ENCODE measurements around the gene TMEM108. TPM values are rescaled to one million over a fixed set of nuclear protein-coding genes. Genes with fewer than 3 reads are reported as not detected.

The TMEM108 gene
- total RNA-seq, 1 experiment from 2014 or later, result not detected

- Histone ChIP-seq H3K27me3 (replicated peaks; ENCODE audit: control insufficient read depth, insufficient read depth, low read length) (no peaks in the 10 kb centered on the region), H3K36me3 (ENCODE audit: control insufficient read depth, insufficient read depth, low read length) (no peaks in the 10 kb centered on the region), H3K4me1 (no peaks in the 10 kb centered on the region), H3K9me3 (no peaks in the 10 kb centered on the region), H3K4me3 (ENCODE audit: low read depth, low read length) (no peak overlapping the region)
- ChIA-PET CTCF (no interaction called here), POLR2A (no interaction called here)
- Mint-ChIP-seq H3K27me3 (ENCODE audit: insufficient read depth, unreplicated experiment) (peaks cover 15% of the 10 kb centered on the region), H3K4me3 (ENCODE audit: unreplicated experiment) (no peak overlapping the region), H3K36me3 (ENCODE audit: insufficient read depth, unreplicated experiment) (no peaks in the 10 kb centered on the region), H3K9me3 (ENCODE audit: unreplicated experiment) (no peaks in the 10 kb centered on the region), H3K27ac (ENCODE audit: unreplicated experiment) (no peak overlapping the region), H3K4me1 (ENCODE audit: low read depth, unreplicated experiment) (no peaks in the 10 kb centered on the region)
- no TSS peak for BruUV-seq (replicated peaks)
- intact Hi-C loops (cut with micrococcal nuclease; ENCODE audit: unreplicated experiment), result no loop called here
- TF ChIP-seq CTCF (IDR thresholded peaks at IDR 0.05; ENCODE audit: insufficient read depth in 1 of 2, low read depth in 1 of 2, low read length in 1 of 2, severe bottlenecking in 1 of 2, unreplicated experiment in 1 of 2), result no peak
- no peak for DNase-seq
These were observed 208.6 kb downstream of the TMEM108 start for GRCh38 chr3:133246773-133247172.

- Histone ChIP-seq H3K4me1 (no peaks in the 10 kb centered on the region), H3K9me3 (no peaks in the 10 kb centered on the region), H3K36me3 (ENCODE audit: control insufficient read depth, insufficient read depth, low read length) (no peaks in the 10 kb centered on the region), H3K4me3 (ENCODE audit: low read depth, low read length) (no peak overlapping the region), H3K27me3 (replicated peaks; ENCODE audit: control insufficient read depth, insufficient read depth, low read length) (no peaks in the 10 kb centered on the region)
- Mint-ChIP-seq H3K4me1 (ENCODE audit: low read depth, unreplicated experiment) (no peaks in the 10 kb centered on the region), H3K27me3 (ENCODE audit: insufficient read depth, unreplicated experiment) (peaks cover 3% of the 10 kb centered on the region), H3K36me3 (ENCODE audit: insufficient read depth, unreplicated experiment) (no peaks in the 10 kb centered on the region), H3K9me3 (ENCODE audit: unreplicated experiment) (no peaks in the 10 kb centered on the region), H3K27ac (ENCODE audit: unreplicated experiment) (no peak overlapping the region), H3K4me3 (ENCODE audit: unreplicated experiment) (no peak overlapping the region)
- intact Hi-C loops (cut with micrococcal nuclease; ENCODE audit: unreplicated experiment), result no loop called here
- no peak for TF ChIP-seq CTCF (IDR thresholded peaks at IDR 0.05; ENCODE audit: insufficient read depth in 1 of 2, low read depth in 1 of 2, low read length in 1 of 2, severe bottlenecking in 1 of 2, unreplicated experiment in 1 of 2)
- DNase-seq, result no peak
- CTCF ChIA-PET, result no interaction called here
- no TSS peak for BruUV-seq (replicated peaks)
- POLR2A ChIA-PET, result no interaction called here
These were observed 210.2 kb downstream of the TMEM108 start for GRCh38 chr3:133248389-133248788.

- no peak for TF ChIP-seq CTCF (IDR thresholded peaks at IDR 0.05; ENCODE audit: insufficient read depth in 1 of 2, low read depth in 1 of 2, low read length in 1 of 2, severe bottlenecking in 1 of 2, unreplicated experiment in 1 of 2)
- H3K9me3 ChIP-seq, result no peaks in the 10 kb centered on the region
- no peaks in the 10 kb centered on the region for H3K36me3 ChIP-seq (ENCODE audit: control insufficient read depth, insufficient read depth, low read length)
- BruUV-seq (replicated peaks), result no TSS peak
- intact Hi-C loops (cut with micrococcal nuclease; ENCODE audit: unreplicated experiment), result no loop called here
- DNase-seq, result no peak
- ChIA-PET CTCF (no interaction called here), POLR2A (no interaction called here)
- Mint-ChIP-seq H3K4me1 (ENCODE audit: low read depth, unreplicated experiment) (no peaks in the 10 kb centered on the region), H3K36me3 (ENCODE audit: insufficient read depth, unreplicated experiment) (no peaks in the 10 kb centered on the region), H3K27me3 (ENCODE audit: insufficient read depth, unreplicated experiment) (no peaks in the 10 kb centered on the region), H3K4me3 (ENCODE audit: unreplicated experiment) (no peak overlapping the region), H3K9me3 (ENCODE audit: unreplicated experiment) (no peaks in the 10 kb centered on the region), H3K27ac (ENCODE audit: unreplicated experiment) (no peak overlapping the region)
- H3K27me3 ChIP-seq (replicated peaks; ENCODE audit: control insufficient read depth, insufficient read depth, low read length), result no peaks in the 10 kb centered on the region
- H3K4me1 ChIP-seq, result no peaks in the 10 kb centered on the region
- no peak overlapping the region for H3K4me3 ChIP-seq (ENCODE audit: low read depth, low read length)
These were observed 211.3 kb downstream of the TMEM108 start for GRCh38 chr3:133249490-133249889.

Measured in Caco-2 (cell line).